Fibroblast of skin of right quadriceps (primary cell): ENCODE measurements around the gene TMEM14C.

ENCODE experiments used
- DNase-seq: peaks from one replicate; pipeline ENCODE4 v3.0.0-alpha.2; 2013

TMEM14C gene

GRCh38 chr6:10771371-10771894 lies 48.6 kb downstream of the TMEM14C start:
- no peak for DNase-seq

- DNase-seq = no peak
Observed at GRCh38 chr6:10778230-10778629, 55.4 kb downstream of the TMEM14C start.

- DNase-seq = no peak
Observed at GRCh38 chr6:10779076-10779475, 56.2 kb downstream of the TMEM14C start.
